SJCRH30 (cell line): Measurements from ENCODE around the gene PDSS1. TPM values are rescaled to one million over a fixed set of nuclear protein-coding genes. Genes with fewer than 3 reads are reported as not detected.
A peak's percentile ranks its signal among the peaks of the same experiment; 100 is the strongest.
"Not testable (repeated sequence)": the region's sequence is repeated elsewhere in the genome, so short reads cannot be mapped to it uniquely, and the experiment has no call there.

Experiments
- DNase-seq, 2 experiments: peaks; one replicate each; pipeline ENCODE4 v3.0.0-alpha.2; 2015 to 2020
- H3K27ac ChIP-seq: fragments of 250-450 bp; sonication (Bioruptor Pico); 2 replicates; pipeline ENCODE4 v1.5.1; 2020; ENCODE audit warnings: mild to moderate bottlenecking, moderate library complexity
- H3K27me3 ChIP-seq: fragments of 250-450 bp; sonication (Bioruptor Pico); 2 replicates; pipeline ENCODE4 v1.5.1; 2020; ENCODE audit warnings: mild to moderate bottlenecking, moderate library complexity
- H3K36me3 ChIP-seq: fragments of 250-450 bp; sonication (Bioruptor Pico); 2 replicates; pipeline ENCODE4 v1.5.1; 2020; ENCODE audit warnings: mild to moderate bottlenecking, moderate library complexity
- H3K4me1 ChIP-seq: fragments of 250-450 bp; sonication (Bioruptor Pico); 2 replicates; pipeline ENCODE4 v1.5.1; 2020; ENCODE audit warnings: mild to moderate bottlenecking, moderate library complexity
- H3K4me3 ChIP-seq: fragments of 250-450 bp; sonication (Bioruptor Pico); 2 replicates; pipeline ENCODE4 v1.5.1; 2020; ENCODE audit warnings: mild to moderate bottlenecking, moderate library complexity
- H3K9me3 ChIP-seq: fragments of 250-450 bp; sonication (Bioruptor Pico); replicated peaks from 2 replicates; pipeline ENCODE4 v1.5.1; 2020; ENCODE audit warnings: mild to moderate bottlenecking, moderate library complexity
- total RNA-seq: library from RNA; depleted of rRNA; stranded (reverse); fragments of >200 nt; shearing (Covaris generic); gene quantifications from 2 replicates; pipeline ENCODE4 v1.2.3, GENCODE V29; 2014

The PDSS1 gene
- total RNA-seq, 1 experiment from 2014 or later = 33.2 TPM

- no peak overlapping the region for H3K27ac ChIP-seq
- H3K4me3 ChIP-seq = no peak overlapping the region
- no peak for DNase-seq
Measured at GRCh38 chr10:26689399-26689798, 8.1 kb upstream of the PDSS1 start.

GRCh38 chr10:26690731-26691475, 6.6 kb upstream of the PDSS1 start:
- DNase-seq = no peak
- Histone ChIP-seq H3K36me3 (no peaks in the 10 kb centered on the region), H3K27ac (no peak overlapping the region), H3K4me3 (no peak overlapping the region), H3K9me3 (no peaks in the 10 kb centered on the region), H3K4me1 (no peaks in the 10 kb centered on the region), H3K27me3 (no peaks in the 10 kb centered on the region)

More at GRCh38 chr10:26689399-26689798, 8.1 kb upstream of the PDSS1 start:
- H3K36me3 ChIP-seq = no peaks in the 10 kb centered on the region
- no peaks in the 10 kb centered on the region for H3K4me1 ChIP-seq
- no peaks in the 10 kb centered on the region for H3K9me3 ChIP-seq
- H3K27me3 ChIP-seq = no peaks in the 10 kb centered on the region

- not testable (repeated sequence) for DNase-seq, H3K9me3 ChIP-seq, H3K4me3 ChIP-seq, H3K4me1 ChIP-seq, H3K36me3 ChIP-seq, H3K27ac ChIP-seq, H3K27me3 ChIP-seq
Measured at GRCh38 chr10:26694536-26694935, 3.0 kb upstream of the PDSS1 start.

GRCh38 chr10:26696786-26697162, 727 bp upstream of the PDSS1 start:
- Histone ChIP-seq H3K4me3 (peak overlapping the region; percentile 88), H3K27ac (peak overlapping the region; percentile 74), H3K4me1 (0 out of 2 replicates have a peak, but pooled peaks cover 2% of the 10 kb centered on the region), H3K36me3 (peaks cover 12% of the 10 kb centered on the region), H3K27me3 (no peaks in the 10 kb centered on the region), H3K9me3 (no peaks in the 10 kb centered on the region)
- no peak for DNase-seq

GRCh38 chr10:26697922-26698608, 564 bp downstream of the PDSS1 start:
- Histone ChIP-seq H3K27ac (peak overlapping the region; percentile 74), H3K27me3 (no peaks in the 10 kb centered on the region), H3K36me3 (peaks cover 21% of the 10 kb centered on the region), H3K4me1 (0 out of 2 replicates have a peak, but pooled peaks cover 2% of the 10 kb centered on the region), H3K9me3 (no peaks in the 10 kb centered on the region), H3K4me3 (peak overlapping the region; percentile 88)
- peak in 1 of 2 experiments; percentile 27 for DNase-seq

GRCh38 chr10:26698909-26699308, 1.4 kb downstream of the PDSS1 start:
- peaks cover 22% of the 10 kb centered on the region for H3K36me3 ChIP-seq
- 0 out of 2 replicates have a peak, but pooled peaks cover 2% of the 10 kb centered on the region for H3K4me1 ChIP-seq
- DNase-seq = no peak
- H3K27me3 ChIP-seq = no peaks in the 10 kb centered on the region
- H3K9me3 ChIP-seq = no peaks in the 10 kb centered on the region
- no peak overlapping the region for H3K27ac ChIP-seq
- H3K4me3 ChIP-seq = peak overlapping the region; percentile 88

- H3K9me3 ChIP-seq = no peaks in the 10 kb centered on the region
- H3K27me3 ChIP-seq = no peaks in the 10 kb centered on the region
- H3K36me3 ChIP-seq = peaks cover 29% of the 10 kb centered on the region
- no peak overlapping the region for H3K27ac ChIP-seq
- H3K4me1 ChIP-seq = 0 out of 2 replicates have a peak, but pooled peaks cover 2% of the 10 kb centered on the region
- DNase-seq = no peak
- no peak overlapping the region for H3K4me3 ChIP-seq
Measured at GRCh38 chr10:26699631-26700030, 2.1 kb downstream of the PDSS1 start.

GRCh38 chr10:26700884-26701630, 3.6 kb downstream of the PDSS1 start:
- no peaks in the 10 kb centered on the region for H3K9me3 ChIP-seq
- H3K4me3 ChIP-seq = no peak overlapping the region
- H3K36me3 ChIP-seq = peaks cover 38% of the 10 kb centered on the region
- no peak for DNase-seq
- H3K27ac ChIP-seq = no peak overlapping the region
- 0 out of 2 replicates have a peak, but pooled peaks cover 2% of the 10 kb centered on the region for H3K4me1 ChIP-seq
- no peaks in the 10 kb centered on the region for H3K27me3 ChIP-seq

- H3K36me3 ChIP-seq = peaks cover 57% of the 10 kb centered on the region
- H3K4me3 ChIP-seq = no peak overlapping the region
- H3K4me1 ChIP-seq = no peaks in the 10 kb centered on the region
- H3K27ac ChIP-seq = no peak overlapping the region
- H3K27me3 ChIP-seq = no peaks in the 10 kb centered on the region
- DNase-seq = no peak
- no peaks in the 10 kb centered on the region for H3K9me3 ChIP-seq
Measured at GRCh38 chr10:26703096-26703495, 5.6 kb downstream of the PDSS1 start.

GRCh38 chr10:26703974-26704373, 6.5 kb downstream of the PDSS1 start:
- Histone ChIP-seq H3K4me1 (no peaks in the 10 kb centered on the region), H3K4me3 (no peak overlapping the region), H3K9me3 (no peaks in the 10 kb centered on the region), H3K27ac (no peak overlapping the region), H3K36me3 (peaks cover 61% of the 10 kb centered on the region), H3K27me3 (no peaks in the 10 kb centered on the region)
- no peak for DNase-seq

- Histone ChIP-seq H3K9me3 (no peaks in the 10 kb centered on the region), H3K4me1 (no peaks in the 10 kb centered on the region), H3K36me3 (peaks cover 59% of the 10 kb centered on the region), H3K27ac (no peak overlapping the region), H3K27me3 (no peaks in the 10 kb centered on the region), H3K4me3 (no peak overlapping the region)
- no peak for DNase-seq
Measured at GRCh38 chr10:26706206-26706605, 8.7 kb downstream of the PDSS1 start.

- no peak for DNase-seq
- Histone ChIP-seq H3K9me3 (no peaks in the 10 kb centered on the region), H3K27ac (no peak overlapping the region), H3K4me1 (no peaks in the 10 kb centered on the region), H3K4me3 (no peak overlapping the region), H3K27me3 (no peaks in the 10 kb centered on the region), H3K36me3 (peaks cover 52% of the 10 kb centered on the region)
Measured at GRCh38 chr10:26706936-26707335, 9.4 kb downstream of the PDSS1 start.

GRCh38 chr10:26711324-26711723, 13.8 kb downstream of the PDSS1 start:
- Histone ChIP-seq H3K4me1 (no peaks in the 10 kb centered on the region), H3K27me3 (no peaks in the 10 kb centered on the region), H3K9me3 (no peaks in the 10 kb centered on the region), H3K36me3 (peaks cover 42% of the 10 kb centered on the region), H3K27ac (no peak overlapping the region), H3K4me3 (no peak overlapping the region)
- no peak for DNase-seq

GRCh38 chr10:26714415-26715136, 17.1 kb downstream of the PDSS1 start:
- Histone ChIP-seq H3K27ac (no peak overlapping the region), H3K9me3 (no peaks in the 10 kb centered on the region), H3K4me3 (no peak overlapping the region), H3K36me3 (peaks cover 42% of the 10 kb centered on the region), H3K4me1 (no peaks in the 10 kb centered on the region), H3K27me3 (no peaks in the 10 kb centered on the region)
- DNase-seq = no peak
